Spleen (tissue), 11 donors: ENCODE results near the gene FCGBP. TPM values are rescaled to one million over a fixed set of nuclear protein-coding genes. Genes with fewer than 3 reads are reported as not detected.
"Not testable (repeated sequence)": the region's sequence is repeated elsewhere in the genome, so short reads cannot be mapped to it uniquely, and the experiment has no call there.

Experiments used
- DNase-seq: peaks from one replicate; pipeline ENCODE4 v3.0.0-alpha.2; 2020
- H3K27ac ChIP-seq, 8 donors: fragments of 200-600 bp; sonication (generic) in 7 of 8; 1 replicate in 4 of 8; 2 replicates in 4 of 8; pipeline versions ENCODE4 v1.5.0 to v1.8.0; 2016 to 2021; ENCODE audit warnings: inconsistent platforms in 4 of 8, mild to moderate bottlenecking in 4 of 8, moderate library complexity in 1 of 8
- H3K27me3 ChIP-seq, 7 donors: fragments of 200-600 bp; sonication (generic) in 6 of 7; replicated peaks in 1 of 7; 1 replicate in 4 of 7; 2 replicates in 3 of 7; pipeline versions ENCODE4 v1.5.0 to v1.8.0; 2016 to 2021; ENCODE audit warnings: inconsistent platforms in 3 of 7, mild to moderate bottlenecking in 1 of 7
- H3K36me3 ChIP-seq, 6 donors: fragments of 200-600 bp; sonication (generic) in 5 of 6; 1 replicate in 4 of 6; 2 replicates in 2 of 6; pipeline versions ENCODE4 v1.5.0 to v1.8.0; 2016 to 2021; ENCODE audit warnings: inconsistent platforms in 2 of 6
- H3K4me1 ChIP-seq, 6 donors: fragments of 200-600 bp; sonication (generic) in 5 of 6; 1 replicate in 3 of 6; 2 replicates in 3 of 6; pipeline versions ENCODE4 v1.5.0 to v1.8.0; 2016 to 2021; ENCODE audit warnings: inconsistent platforms in 3 of 6
- H3K4me3 ChIP-seq, 8 donors: fragments of 200-600 bp; sonication (generic) in 7 of 8; 1 replicate in 4 of 8; 2 replicates in 4 of 8; pipeline versions ENCODE4 v1.5.0 to v1.8.0; 2016 to 2021; ENCODE audit warnings: inconsistent platforms in 4 of 8, mild to moderate bottlenecking in 4 of 8, moderate library complexity in 2 of 8
- H3K9me3 ChIP-seq, 8 donors: fragments of 200-600 bp; sonication (generic) in 7 of 8; 1 replicate in 4 of 8; 2 replicates in 4 of 8; pipeline versions ENCODE4 v1.5.0 to v1.8.0; 2016 to 2021; ENCODE audit warnings: inconsistent platforms in 4 of 8
- POLR2A ChIP-seq, 3 donors: fragments of 450-650 bp; IDR thresholded peaks; one replicate each; pipeline ENCODE4 v1.5.1; 2017; ENCODE audit warnings: antibody characterized with exemption in 3 of 3, mild to moderate bottlenecking in 1 of 3
- POLR2AphosphoS5 ChIP-seq, 3 donors: sonication (generic); formaldehyde crosslinking; IDR thresholded peaks; one replicate each; pipeline ENCODE4 v1.5.1; 2017; ENCODE audit warnings: antibody characterized with exemption in 3 of 3
- WGBS, 5 donors: extraction: QIAGEN DNeasy Blood & Tissue Kit in 3 of 5; methylation state at CpG; one replicate each; pipeline versions ENCODE4 v1.1.5 to v1.1.7; 2013 to 2018; 5-methylcytosine and 5-hydroxymethylcytosine counted together
- intact Hi-C: fragments of 100-400 bp; cut with DNase I; formaldehyde crosslinking; loops from one replicate; pipeline ENCODE4 v1.15.0; 2023; ENCODE audit warnings: low total_unique reads
- polyA plus RNA-seq, 3 donors: library from polyadenylated mRNA; stranded (reverse); fragments of 200-250 nt; gene quantifications; one replicate each; pipeline ENCODE4 v1.2.1, GENCODE V29; 2013
- total RNA-seq, 7 donors: library from RNA; depleted of rRNA in 3 of 7; stranded (reverse); fragments of >200 nt in 3 of 7; fragmentation: NEBNext Ultra II Directional in 4 of 7; extraction: Animal tissue kit (Norgen Biotek cat#: 25700) in 4 of 7; gene quantifications; one replicate each; pipeline versions ENCODE4 v1.1.0 to v1.2.1, GENCODE V29; 2016 to 2021
- TF ChIP-seq, protein P1 (sequence below), 11 experiments: fragments of 200-600 bp in 7 of 11; fragments of 450-650 bp in 4 of 11; sonication (generic) in 4 of 11; IDR thresholded peaks in 8 of 11; conservative IDR thresholded peaks in 3 of 11; 1 replicate in 7 of 11; 2 replicates in 4 of 11; pipeline versions ENCODE4 v1.4.0 to v1.8.0; 2016 to 2021; ENCODE audit warnings: antibody characterized with exemption in 11 of 11, inconsistent platforms in 4 of 11, mild to moderate bottlenecking in 1 of 11
- donor health status: healthy with polysubstance abuse.
- donor health status: DM: no; HTN: no; CAD: no; lungs with moderate emphysema.
- donor health status: DM: no; HTN: no; CAD: no.
- donor health status: Bipolar disorder and iron deficiency.
- donor health status: healthy.
- donor health status: DM: no; HTN: no; CAD: no.
- donor health status: DM: yes; HTN: yes; CAD: no.

FCGBP gene
- total and polyA plus RNA-seq, 10 donors, result 0.91 to 18.9 (median 6.9) TPM

DNA sequence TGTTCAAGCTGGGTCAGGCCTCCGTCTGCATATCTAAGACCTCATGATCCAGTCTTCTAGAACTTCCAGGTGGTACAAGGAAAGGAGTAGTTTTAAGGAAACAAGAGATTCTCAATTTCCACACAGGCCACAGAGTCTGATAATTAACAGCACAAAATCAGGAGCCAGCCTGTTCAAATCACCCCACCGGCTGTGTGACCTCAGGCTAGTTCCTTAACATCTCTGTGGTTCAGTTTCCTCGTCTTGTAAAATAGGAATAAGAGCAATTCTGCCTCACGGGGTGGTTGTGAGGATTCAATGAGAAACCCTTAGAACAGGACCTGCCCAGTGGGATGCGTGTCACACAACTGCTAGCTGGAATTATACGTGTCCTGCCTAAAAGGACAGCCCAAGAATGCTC is 25.6 kb downstream of the FCGBP start:
- TF ChIP-seq POLR2AphosphoS5 (IDR thresholded peaks at IDR 0.05) (no peak), POLR2A (IDR thresholded peaks at IDR 0.05) (no peak)
- TF ChIP-seq, protein P1, sequence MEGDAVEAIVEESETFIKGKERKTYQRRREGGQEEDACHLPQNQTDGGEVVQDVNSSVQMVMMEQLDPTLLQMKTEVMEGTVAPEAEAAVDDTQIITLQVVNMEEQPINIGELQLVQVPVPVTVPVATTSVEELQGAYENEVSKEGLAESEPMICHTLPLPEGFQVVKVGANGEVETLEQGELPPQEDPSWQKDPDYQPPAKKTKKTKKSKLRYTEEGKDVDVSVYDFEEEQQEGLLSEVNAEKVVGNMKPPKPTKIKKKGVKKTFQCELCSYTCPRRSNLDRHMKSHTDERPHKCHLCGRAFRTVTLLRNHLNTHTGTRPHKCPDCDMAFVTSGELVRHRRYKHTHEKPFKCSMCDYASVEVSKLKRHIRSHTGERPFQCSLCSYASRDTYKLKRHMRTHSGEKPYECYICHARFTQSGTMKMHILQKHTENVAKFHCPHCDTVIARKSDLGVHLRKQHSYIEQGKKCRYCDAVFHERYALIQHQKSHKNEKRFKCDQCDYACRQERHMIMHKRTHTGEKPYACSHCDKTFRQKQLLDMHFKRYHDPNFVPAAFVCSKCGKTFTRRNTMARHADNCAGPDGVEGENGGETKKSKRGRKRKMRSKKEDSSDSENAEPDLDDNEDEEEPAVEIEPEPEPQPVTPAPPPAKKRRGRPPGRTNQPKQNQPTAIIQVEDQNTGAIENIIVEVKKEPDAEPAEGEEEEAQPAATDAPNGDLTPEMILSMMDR (IDR thresholded peaks at IDR 0.05 in 8 of 11, conservative IDR thresholded peaks at IDR 0.05 in 3 of 11), result no peak
- H3K4me3 ChIP-seq, result no peak overlapping the region
- H3K9me3 ChIP-seq, result no peaks in the 10 kb centered on the region
- no peaks in the 10 kb centered on the region for H3K27me3 ChIP-seq
- no peaks in the 10 kb centered on the region for H3K36me3 ChIP-seq
- DNase-seq, result no peak
- peaks cover 0 to 8% (median 3%) of the 10 kb centered on the region in 6 donors for H3K4me1 ChIP-seq
- 78 to 89% (median 83%) methylated on average over 6 of the region's 6 CpGs for WGBS, 5 donors
- no peak overlapping the region for H3K27ac ChIP-seq
- intact Hi-C loops, result loop anchor here (5.0 kb wide), 1 partner anchor 148 kb away; the partner anchor contains the start of gene ZNF780B

DNA sequence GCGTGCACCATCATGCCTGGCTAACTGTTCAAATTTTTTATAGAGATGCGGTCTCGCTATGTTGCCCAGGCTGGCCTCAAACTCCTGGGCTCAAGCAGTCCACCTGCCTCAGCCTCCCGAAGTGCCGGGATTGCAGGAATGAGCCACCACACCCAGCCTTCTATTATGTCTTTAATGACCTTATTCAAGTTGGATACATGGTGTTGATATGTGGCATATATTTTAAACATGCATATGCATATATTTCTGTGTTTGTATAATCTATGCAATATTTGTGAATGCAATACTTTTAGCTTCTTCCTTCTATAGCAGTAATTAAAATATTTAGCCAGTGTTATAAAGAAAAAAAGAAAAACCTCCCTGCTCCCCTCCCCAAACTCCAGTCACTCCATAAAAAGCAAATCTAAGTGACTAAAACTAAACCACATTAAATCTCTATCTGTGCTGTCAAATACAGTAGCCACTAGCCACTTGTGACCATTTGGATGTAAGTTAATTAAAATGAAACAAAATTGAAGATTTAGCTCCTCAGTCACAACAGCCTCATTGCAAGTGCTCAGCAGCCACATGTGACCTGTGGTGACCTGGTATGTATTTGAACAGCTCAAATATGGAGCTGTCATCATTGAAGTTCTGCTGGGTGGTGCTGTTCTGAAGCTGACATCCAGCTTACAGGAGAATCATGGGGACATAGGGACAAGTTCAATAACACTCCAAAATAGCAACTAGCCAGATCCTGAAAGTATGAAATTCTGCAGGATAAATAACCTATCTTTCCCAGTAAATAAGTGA is 27.4 kb downstream of the FCGBP start:
- Histone ChIP-seq H3K27ac (no peak overlapping the region), H3K9me3 (no peaks in the 10 kb centered on the region), H3K36me3 (no peaks in the 10 kb centered on the region), H3K4me1 (peaks cover 0 to 8% (median 3%) of the 10 kb centered on the region in 6 donors), H3K27me3 (no peaks in the 10 kb centered on the region), H3K4me3 (no peak overlapping the region)
- intact Hi-C loops, result loop anchor here (5.0 kb wide), 1 partner anchor 150 kb away; the partner anchor contains the start of gene ZNF780B
- DNase-seq, result peak; percentile 14
- 88 to 95% (median 94%) methylated on average over 5 of the region's 5 CpGs for WGBS, 5 donors
- TF ChIP-seq POLR2AphosphoS5 (IDR thresholded peaks at IDR 0.05) (no peak), POLR2A (IDR thresholded peaks at IDR 0.05) (no peak)
- TF ChIP-seq, protein P1 (IDR thresholded peaks at IDR 0.05 in 8 of 11, conservative IDR thresholded peaks at IDR 0.05 in 3 of 11), result no peak

DNA sequence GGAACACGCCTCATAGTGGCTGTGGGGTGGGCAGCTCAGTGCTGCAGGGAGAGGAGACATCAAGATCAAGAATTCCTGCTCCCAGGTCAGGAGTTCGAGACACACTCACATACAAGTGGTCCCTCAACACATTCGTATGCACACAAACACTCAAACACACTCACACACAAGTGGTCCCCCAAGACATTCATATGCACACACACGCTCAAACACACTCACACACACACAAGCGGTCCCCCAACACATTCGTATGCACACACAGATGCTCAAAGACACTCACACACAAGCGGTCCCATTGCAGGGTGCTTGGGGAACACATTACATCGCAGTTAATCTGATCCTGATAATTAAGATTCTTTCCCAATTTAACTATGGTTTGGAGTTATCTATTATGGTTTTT is 28.2 kb downstream of the FCGBP start:
- H3K9me3 ChIP-seq, result no peaks in the 10 kb centered on the region
- H3K36me3 ChIP-seq, result no peaks in the 10 kb centered on the region
- no peak overlapping the region for H3K4me3 ChIP-seq
- peaks cover 0 to 8% (median 3%) of the 10 kb centered on the region in 6 donors for H3K4me1 ChIP-seq
- TF ChIP-seq POLR2A (IDR thresholded peaks at IDR 0.05) (no peak), POLR2AphosphoS5 (IDR thresholded peaks at IDR 0.05) (no peak)
- TF ChIP-seq, protein P1 (IDR thresholded peaks at IDR 0.05 in 8 of 11, conservative IDR thresholded peaks at IDR 0.05 in 3 of 11), result no peak
- no peak overlapping the region for H3K27ac ChIP-seq
- 93 to 96% (median 94%) methylated on average over 8 of the region's 8 CpGs for WGBS, 5 donors
- intact Hi-C loops, result loop anchor here (5.0 kb wide), 1 partner anchor 151 kb away; the partner anchor contains the start of gene ZNF780B
- H3K27me3 ChIP-seq, result no peaks in the 10 kb centered on the region
- DNase-seq, result peak; percentile 33

DNA sequence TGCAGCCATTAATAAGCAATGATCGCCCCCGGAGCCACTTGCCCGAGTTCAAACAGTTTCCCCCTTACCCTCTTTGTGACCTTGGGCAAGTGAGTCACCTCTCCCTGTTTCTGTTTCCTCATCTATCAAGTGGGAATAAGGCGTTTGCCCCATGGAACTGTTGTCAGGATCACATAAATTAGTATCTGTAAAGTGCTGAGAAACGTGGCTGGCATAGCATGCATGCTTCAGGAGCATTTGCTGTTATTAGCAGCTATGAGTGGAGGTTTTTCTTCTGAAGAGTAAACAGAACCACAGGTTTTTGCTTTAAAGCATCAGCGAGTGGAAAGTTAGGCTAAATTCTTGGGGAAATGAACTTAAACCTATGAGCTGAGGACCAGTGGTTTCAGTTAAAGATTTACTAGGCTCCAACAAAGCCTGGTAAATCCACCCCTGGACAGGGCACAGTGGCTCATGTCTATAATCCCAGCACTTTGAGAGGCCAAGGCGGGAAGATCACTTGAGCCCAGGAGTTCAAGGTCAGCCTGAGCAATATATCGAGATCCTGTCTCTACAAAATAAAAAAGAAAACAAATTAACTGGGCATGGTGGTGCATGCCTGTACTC is 30.8 kb downstream of the FCGBP start:
- intact Hi-C loops, H3K27ac ChIP-seq, H3K36me3 ChIP-seq, H3K4me1 ChIP-seq, H3K4me3 ChIP-seq, H3K9me3 ChIP-seq, H3K27me3 ChIP-seq, DNase-seq: not testable (repeated sequence)
- WGBS, 5 donors, result 22 to 56% (median 42%) methylated on average over 2 to 4 of the region's 8 CpGs

DNA sequence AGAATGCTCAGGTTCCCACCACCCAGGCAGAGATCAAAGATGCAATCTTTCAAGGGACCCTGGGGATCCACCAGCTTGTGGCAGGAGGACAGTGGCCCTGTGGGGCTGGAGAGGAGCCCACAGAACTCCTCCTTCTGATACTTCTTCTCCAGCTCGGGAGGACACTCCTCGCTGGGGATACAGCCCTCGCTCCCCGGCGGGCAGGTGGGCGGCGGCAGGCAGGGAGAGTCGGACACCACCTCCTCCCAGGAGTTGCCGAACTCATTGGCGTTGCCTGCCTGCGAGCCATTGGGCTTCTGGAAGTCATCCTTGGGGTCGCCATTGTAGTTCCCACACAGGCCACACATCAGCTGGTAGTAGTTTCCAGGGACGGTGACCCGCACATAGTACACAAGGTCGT is 32.1 kb downstream of the FCGBP start:
- H3K27ac ChIP-seq, intact Hi-C loops, H3K4me3 ChIP-seq, H3K36me3 ChIP-seq, H3K27me3 ChIP-seq, H3K9me3 ChIP-seq, H3K4me1 ChIP-seq: not testable (repeated sequence)
- WGBS, 5 donors, result 93 to 100% (median 95%) methylated on average over 2 to 13 of the region's 15 CpGs; no CpG with 5 or more reads in 1 of the 5 donors
- peak; percentile 48 for DNase-seq

DNA sequence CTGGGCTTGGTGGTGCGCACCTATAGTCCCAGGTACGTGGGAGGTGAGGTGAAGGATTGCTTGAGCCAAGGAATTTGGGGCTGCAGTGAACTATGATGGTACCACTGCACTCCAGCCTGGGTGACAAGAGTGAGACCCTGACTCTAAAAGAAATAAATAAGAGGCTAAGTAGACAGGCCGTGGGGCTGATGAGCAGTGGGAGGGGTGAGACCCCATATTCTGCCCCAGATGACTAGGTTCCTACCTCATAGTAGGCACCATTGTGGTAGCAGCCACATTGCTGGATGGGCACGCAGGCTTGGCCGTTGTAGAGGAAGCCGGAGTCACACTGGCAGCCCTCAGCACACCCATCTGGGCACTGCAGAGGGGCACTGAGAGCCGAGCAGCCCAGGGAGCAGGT is 32.8 kb downstream of the FCGBP start:
- H3K27ac ChIP-seq, H3K4me3 ChIP-seq, H3K4me1 ChIP-seq, H3K27me3 ChIP-seq, intact Hi-C loops, H3K36me3 ChIP-seq, H3K9me3 ChIP-seq: not testable (repeated sequence)
- WGBS, 5 donors, result 89 to 96% (median 93%) methylated on average over 1 to 5 of the region's 7 CpGs
- DNase-seq, result peak; percentile 17

DNA sequence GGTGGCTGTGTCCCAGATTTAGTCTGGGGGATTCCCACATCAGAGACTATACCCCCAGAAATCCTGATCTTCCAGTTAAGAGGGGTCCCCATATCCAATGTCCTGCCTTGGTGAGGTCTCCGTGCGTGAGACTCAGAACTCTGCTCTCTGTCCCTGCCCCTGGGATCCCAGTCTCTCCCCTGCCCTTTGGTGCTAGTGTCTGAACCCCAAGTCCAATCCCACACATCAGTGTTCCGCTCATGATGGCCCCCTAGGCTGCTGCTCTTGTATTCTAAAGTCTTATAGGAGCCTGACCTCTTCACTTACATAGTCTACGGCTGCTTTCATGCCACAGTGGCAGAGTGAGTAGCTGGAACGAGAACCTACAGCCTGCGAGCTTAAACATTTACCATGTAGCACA is 35.6 kb downstream of the FCGBP start:
- peak; percentile 55 for DNase-seq
- 0 to 86% (median 60%) methylated on average over 1 to 6 of the region's 6 CpGs for WGBS, 5 donors
- H3K27me3 ChIP-seq, result not testable (repeated sequence)

More for the DNA sequence above, 35.6 kb downstream of the FCGBP start:
- H3K9me3 ChIP-seq, H3K4me3 ChIP-seq, intact Hi-C loops, H3K4me1 ChIP-seq, H3K36me3 ChIP-seq, H3K27ac ChIP-seq: not testable (repeated sequence)
